ENCODE measurements around the gene ZNF268. TPM values are rescaled to one million over a fixed set of nuclear protein-coding genes. Genes with fewer than 3 reads are reported as not detected.

Gene ZNF268
- total RNA-seq, 1 donor from 2014 or later: 54.2 TPM

GRCh38 chr12:133203344-133204263 is 22.3 kb downstream of the ZNF268 start:
- Histone ChIP-seq H4K20me1 (ENCODE audit: low read depth) (no peaks in the 10 kb centered on the region), H3K4me1 (no peaks in the 10 kb centered on the region), H3K27me3 (no peaks in the 10 kb centered on the region), H3K36me3 (peaks cover 64% of the 10 kb centered on the region), H2AFZ (replicated peaks) (no peak overlapping the region), H3K4me2 (no peak overlapping the region), H3K9me3 (ENCODE audit: low read depth) (peaks cover 82% of the 10 kb centered on the region), H3K79me2 (ENCODE audit: low read depth) (no peaks in the 10 kb centered on the region), H3K4me3 (peak overlapping the region; percentile 21), H3K9ac (no peak overlapping the region), H3K27ac (no peak overlapping the region), H3F3A (ENCODE audit: low read depth) (peaks cover 32% of the 10 kb centered on the region)
- Mint-ChIP-seq H3K36me3 (peaks cover 68% of the 10 kb centered on the region), H3K4me1 (no peaks in the 10 kb centered on the region), H3K27ac (no peak overlapping the region), H3K9me3 (peaks cover 85% of the 10 kb centered on the region), H3K27me3 (ENCODE audit: insufficient read depth, low read depth) (peaks cover 9% of the 10 kb centered on the region), H3K4me3 (peak overlapping the region; percentile 12)
- DNase-seq (ENCODE audit: low spot score): no peak
- TF ChIP-seq CTCF (IDR thresholded peaks at IDR 0.05) (no peak), EZH2 (IDR thresholded peaks at IDR 0.05) (no peak), EZH2phosphoT487 (IDR thresholded peaks at IDR 0.05) (no peak)

- Mint-ChIP-seq H3K27me3 (ENCODE audit: insufficient read depth, low read depth) (peaks cover 12% of the 10 kb centered on the region), H3K27ac (no peak overlapping the region), H3K9me3 (peaks cover 88% of the 10 kb centered on the region), H3K36me3 (peaks cover 67% of the 10 kb centered on the region), H3K4me1 (no peaks in the 10 kb centered on the region), H3K4me3 (no peak overlapping the region)
- Histone ChIP-seq H3K4me1 (no peaks in the 10 kb centered on the region), H3K79me2 (ENCODE audit: low read depth) (no peaks in the 10 kb centered on the region), H3K27me3 (no peaks in the 10 kb centered on the region), H2AFZ (replicated peaks) (no peak overlapping the region), H3F3A (ENCODE audit: low read depth) (peaks cover 32% of the 10 kb centered on the region), H3K9ac (no peak overlapping the region), H3K4me2 (no peak overlapping the region), H3K9me3 (ENCODE audit: low read depth) (peaks cover 84% of the 10 kb centered on the region), H4K20me1 (ENCODE audit: low read depth) (no peaks in the 10 kb centered on the region), H3K27ac (no peak overlapping the region), H3K36me3 (peaks cover 64% of the 10 kb centered on the region), H3K4me3 (peak overlapping the region; percentile 21)
- no peak for DNase-seq (ENCODE audit: low spot score)
- TF ChIP-seq CTCF (IDR thresholded peaks at IDR 0.05) (no peak), EZH2 (IDR thresholded peaks at IDR 0.05) (no peak), EZH2phosphoT487 (IDR thresholded peaks at IDR 0.05) (no peak)
Measured at GRCh38 chr12:133204264-133204603, 22.9 kb downstream of the ZNF268 start.

GRCh38 chr12:133206390-133206789 is 25.1 kb downstream of the ZNF268 start:
- H3K4me3 ChIP-seq: no peak overlapping the region
- Mint-ChIP-seq H3K27me3 (ENCODE audit: insufficient read depth, low read depth) (peaks cover 12% of the 10 kb centered on the region), H3K36me3 (peaks cover 51% of the 10 kb centered on the region), H3K9me3 (peaks cover 78% of the 10 kb centered on the region), H3K4me1 (no peaks in the 10 kb centered on the region), H3K27ac (no peak overlapping the region), H3K4me3 (no peak overlapping the region)
- peaks cover 32% of the 10 kb centered on the region for H3F3A ChIP-seq (ENCODE audit: low read depth)
- no peaks in the 10 kb centered on the region for H3K27me3 ChIP-seq
- no peak overlapping the region for H3K4me2 ChIP-seq
- no peak overlapping the region for H3K27ac ChIP-seq
- H3K36me3 ChIP-seq: peaks cover 51% of the 10 kb centered on the region
- no peaks in the 10 kb centered on the region for H3K79me2 ChIP-seq (ENCODE audit: low read depth)
- no peaks in the 10 kb centered on the region for H3K4me1 ChIP-seq
- no peak overlapping the region for H3K9ac ChIP-seq
- TF ChIP-seq EZH2 (IDR thresholded peaks at IDR 0.05) (no peak), EZH2phosphoT487 (IDR thresholded peaks at IDR 0.05) (no peak)
- no peak overlapping the region for H2AFZ ChIP-seq (replicated peaks)
- no peak for DNase-seq (ENCODE audit: low spot score)
- peaks cover 79% of the 10 kb centered on the region for H3K9me3 ChIP-seq (ENCODE audit: low read depth)
- H4K20me1 ChIP-seq (ENCODE audit: low read depth): no peaks in the 10 kb centered on the region

GRCh38 chr12:133215724-133216123 is 34.4 kb downstream of the ZNF268 start:
- Histone ChIP-seq H3K4me1 (no peaks in the 10 kb centered on the region), H4K20me1 (ENCODE audit: low read depth) (no peaks in the 10 kb centered on the region), H3K79me2 (ENCODE audit: low read depth) (no peaks in the 10 kb centered on the region), H2AFZ (replicated peaks) (no peak overlapping the region), H3K27ac (no peak overlapping the region), H3K4me3 (no peak overlapping the region), H3K27me3 (no peaks in the 10 kb centered on the region), H3F3A (ENCODE audit: low read depth) (no peaks in the 10 kb centered on the region), H3K36me3 (no peaks in the 10 kb centered on the region), H3K9ac (no peak overlapping the region), H3K9me3 (ENCODE audit: low read depth) (peaks cover 7% of the 10 kb centered on the region), H3K4me2 (no peak overlapping the region)
- H3K9me3 Mint-ChIP-seq: peaks cover 76% of the 10 kb centered on the region
- H3K27ac Mint-ChIP-seq: no peak overlapping the region
- TF ChIP-seq EZH2 (IDR thresholded peaks at IDR 0.05): no peak
- TF ChIP-seq CTCF (IDR thresholded peaks at IDR 0.05): no peak
- TF ChIP-seq EZH2phosphoT487 (IDR thresholded peaks at IDR 0.05): no peak
- no peak for DNase-seq (ENCODE audit: low spot score)
- H3K27me3 Mint-ChIP-seq (ENCODE audit: insufficient read depth, low read depth): peaks cover 8% of the 10 kb centered on the region
- no peak overlapping the region for H3K4me3 Mint-ChIP-seq
- H3K4me1 Mint-ChIP-seq: no peaks in the 10 kb centered on the region
- peaks cover 5% of the 10 kb centered on the region for H3K36me3 Mint-ChIP-seq

All from neural progenitor cell (in vitro differentiated cells).